OCI-LY3 (cell line): ENCODE data around the gene YAP1.

Source experiments
- CTCF ChIP-seq: fragments of 200-600, 300-600 bp; sonication (generic); IDR thresholded peaks from 2 replicates; pipeline ENCODE4 v1.5.1; 2014; ENCODE audit warnings: antibody characterized with exemption, low read length, low read depth
- EZH2phosphoT487 ChIP-seq: fragments of 200-600 bp; shearing (Covaris generic); IDR thresholded peaks from 2 replicates; pipeline ENCODE4 v1.6.1; 2018; ENCODE audit warnings: antibody characterized with exemption, mixed run types, low read depth

DNA sequence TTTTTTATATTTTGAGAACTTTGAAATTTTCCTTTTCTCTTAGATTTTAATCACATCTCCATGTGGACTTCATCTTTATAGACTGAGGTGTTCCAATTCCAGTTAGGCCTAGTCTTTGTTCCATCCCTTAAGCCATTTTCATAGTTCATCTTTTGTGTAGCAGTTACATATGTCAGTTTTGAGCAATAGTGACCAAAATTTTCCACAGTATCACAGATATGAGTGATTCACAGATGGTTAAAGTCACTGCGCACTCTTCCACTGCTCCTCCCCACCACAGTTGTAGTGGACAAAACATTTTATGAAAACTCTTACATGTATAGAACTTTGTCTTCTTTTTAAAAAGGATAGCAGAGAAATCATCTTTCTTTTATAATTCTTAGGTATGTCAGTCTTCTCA is 42.8 kb downstream of the YAP1 start:
- no peak for TF ChIP-seq CTCF
- TF ChIP-seq EZH2phosphoT487 = no peak
